ENCODE measurements around the gene OGFR. TPM values are rescaled to one million over a fixed set of nuclear protein-coding genes. Genes with fewer than 3 reads are reported as not detected.

The OGFR gene
- total RNA-seq, 1 experiment from 2014 or later = 84.7 TPM

- peak in 1 of 2 experiments; percentile 7 for DNase-seq
- Histone ChIP-seq H3K36me3 (ENCODE audit: control insufficient read depth, insufficient read depth, low read length) (no peaks in the 10 kb centered on the region), H3K27me3 (replicated peaks; ENCODE audit: control insufficient read depth, insufficient read depth, low read length) (no peaks in the 10 kb centered on the region), H3K4me3 (ENCODE audit: low read depth, low read length) (no peak overlapping the region), H3K4me1 (peaks cover 4% of the 10 kb centered on the region; the same call in 1 of the 2 replicates), H3K9me3 (no peaks in the 10 kb centered on the region)
- Mint-ChIP-seq H3K27ac (ENCODE audit: unreplicated experiment) (no peak overlapping the region), H3K27me3 (ENCODE audit: insufficient read depth, unreplicated experiment) (no peaks in the 10 kb centered on the region), H3K4me1 (ENCODE audit: low read depth, unreplicated experiment) (peaks cover 11% of the 10 kb centered on the region), H3K4me3 (ENCODE audit: unreplicated experiment) (no peak overlapping the region), H3K36me3 (ENCODE audit: insufficient read depth, unreplicated experiment) (no peaks in the 10 kb centered on the region), H3K9me3 (ENCODE audit: unreplicated experiment) (no peaks in the 10 kb centered on the region)
- no peak for TF ChIP-seq CTCF (IDR thresholded peaks at IDR 0.05; ENCODE audit: insufficient read depth in 1 of 2, low read depth in 1 of 2, low read length in 1 of 2, severe bottlenecking in 1 of 2, unreplicated experiment in 1 of 2)
- intact Hi-C loops (cut with micrococcal nuclease; ENCODE audit: unreplicated experiment) = no loop called here
- ChIA-PET CTCF (interaction anchor here (1.2 kb wide), 1 partner anchor 22 kb away, joined by 3 read pairs; no protein-coding TSS in a partner anchor), POLR2A (no interaction called here)
- BruUV-seq (replicated peaks) = no TSS peak
Measured at GRCh38 chr20:62830821-62831220, 26.2 kb downstream of the OGFR start.

DNA sequence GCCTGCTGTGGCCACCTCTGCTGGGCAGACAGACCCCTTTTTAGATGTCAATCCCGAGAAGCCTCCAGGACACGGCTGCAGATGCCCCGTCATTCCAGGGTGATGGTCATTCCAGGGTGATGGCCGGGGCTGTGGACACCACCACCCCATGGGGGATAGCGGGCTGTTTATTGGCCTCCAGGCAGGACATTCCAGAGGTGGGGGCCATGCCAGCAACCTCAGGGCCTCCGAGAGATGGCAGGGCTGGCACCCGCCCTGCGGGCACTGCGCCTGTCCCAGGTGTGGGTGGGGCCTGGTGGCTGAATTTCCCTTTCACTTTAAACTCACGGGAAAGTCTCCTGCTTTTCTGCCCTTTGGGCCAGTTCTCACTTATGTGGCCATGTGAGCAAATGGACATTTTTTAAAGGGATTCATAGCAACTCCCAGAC is 26.7 kb downstream of the OGFR start:
- Mint-ChIP-seq H3K27me3 (ENCODE audit: insufficient read depth, unreplicated experiment) (no peaks in the 10 kb centered on the region), H3K4me3 (ENCODE audit: unreplicated experiment) (no peak overlapping the region), H3K27ac (ENCODE audit: unreplicated experiment) (no peak overlapping the region), H3K36me3 (ENCODE audit: insufficient read depth, unreplicated experiment) (no peaks in the 10 kb centered on the region), H3K9me3 (ENCODE audit: unreplicated experiment) (no peaks in the 10 kb centered on the region), H3K4me1 (ENCODE audit: low read depth, unreplicated experiment) (peaks cover 11% of the 10 kb centered on the region)
- Histone ChIP-seq H3K4me3 (ENCODE audit: low read depth, low read length) (no peak overlapping the region), H3K27me3 (replicated peaks; ENCODE audit: control insufficient read depth, insufficient read depth, low read length) (no peaks in the 10 kb centered on the region), H3K36me3 (ENCODE audit: control insufficient read depth, insufficient read depth, low read length) (no peaks in the 10 kb centered on the region), H3K9me3 (no peaks in the 10 kb centered on the region), H3K4me1 (peaks cover 4% of the 10 kb centered on the region; the same call in 1 of the 2 replicates)
- intact Hi-C loops (cut with micrococcal nuclease; ENCODE audit: unreplicated experiment) = no loop called here
- TF ChIP-seq CTCF (IDR thresholded peaks at IDR 0.05; ENCODE audit: insufficient read depth in 1 of 2, low read depth in 1 of 2, low read length in 1 of 2, severe bottlenecking in 1 of 2, unreplicated experiment in 1 of 2) = no peak
- ChIA-PET POLR2A (no interaction called here), CTCF (interaction anchor here (1.2 kb wide), 1 partner anchor 23 kb away, joined by 3 read pairs; no protein-coding TSS in a partner anchor)
- no TSS peak for BruUV-seq (replicated peaks)
- peak in 1 of 2 experiments; percentile 16 for DNase-seq

DNA sequence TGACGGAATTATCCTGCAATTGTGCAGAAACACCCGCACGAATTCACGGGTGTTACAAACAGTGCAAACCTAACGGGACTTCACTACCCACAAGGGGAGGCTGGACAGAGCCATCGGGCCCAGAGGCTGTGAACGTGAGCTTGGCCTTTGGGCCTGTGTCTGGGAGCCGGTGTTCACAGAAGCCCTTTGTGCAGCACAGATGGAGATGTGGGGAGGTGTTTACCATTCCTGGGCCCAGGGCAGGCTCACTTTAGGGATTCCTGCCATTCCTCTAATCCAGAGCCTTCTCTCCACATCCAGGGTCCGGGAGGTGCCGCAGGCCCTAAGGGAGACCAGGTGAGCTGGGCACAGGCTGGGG is 27.2 kb downstream of the OGFR start:
- intact Hi-C loops (cut with micrococcal nuclease; ENCODE audit: unreplicated experiment) = no loop called here
- Mint-ChIP-seq H3K36me3 (ENCODE audit: insufficient read depth, unreplicated experiment) (no peaks in the 10 kb centered on the region), H3K9me3 (ENCODE audit: unreplicated experiment) (no peaks in the 10 kb centered on the region), H3K4me3 (ENCODE audit: unreplicated experiment) (no peak overlapping the region), H3K4me1 (ENCODE audit: low read depth, unreplicated experiment) (peaks cover 11% of the 10 kb centered on the region), H3K27ac (ENCODE audit: unreplicated experiment) (no peak overlapping the region), H3K27me3 (ENCODE audit: insufficient read depth, unreplicated experiment) (no peaks in the 10 kb centered on the region)
- no peak overlapping the region for H3K4me3 ChIP-seq (ENCODE audit: low read depth, low read length)
- DNase-seq = no peak
- ChIA-PET CTCF (interaction anchor here (1.2 to 1.5 kb wide), 2 partner anchors 9 to 23 kb away, joined by 3 to 5 read pairs; no protein-coding TSS in a partner anchor), POLR2A (no interaction called here)
- no TSS peak for BruUV-seq (replicated peaks)
- no peaks in the 10 kb centered on the region for H3K9me3 ChIP-seq
- H3K36me3 ChIP-seq (ENCODE audit: control insufficient read depth, insufficient read depth, low read length) = no peaks in the 10 kb centered on the region
- no peak for TF ChIP-seq CTCF (IDR thresholded peaks at IDR 0.05; ENCODE audit: insufficient read depth in 1 of 2, low read depth in 1 of 2, low read length in 1 of 2, severe bottlenecking in 1 of 2, unreplicated experiment in 1 of 2)
- H3K27me3 ChIP-seq (replicated peaks; ENCODE audit: control insufficient read depth, insufficient read depth, low read length) = no peaks in the 10 kb centered on the region
- peaks cover 4% of the 10 kb centered on the region; the same call in 1 of the 2 replicates for H3K4me1 ChIP-seq

All from Caco-2 (cell line).